Left renal cortex interstitium (tissue), 4 donors: ENCODE data around the gene SLC30A1. TPM values are rescaled to one million over a fixed set of nuclear protein-coding genes. Genes with fewer than 3 reads are reported as not detected.
A peak's percentile ranks its signal among the peaks of the same experiment; 100 is the strongest.
"Not testable (repeated sequence)": the region's sequence is repeated elsewhere in the genome, so short reads cannot be mapped to it uniquely, and the experiment has no call there.

Source experiments
- DNase-seq, 4 donors: peaks; one replicate each; pipeline ENCODE4 v3.0.0-alpha.2; 2013; ENCODE audit warnings: low read depth in 4 of 4, low spot score in 2 of 4, missing footprints in 1 of 4
- polyA plus RNA-seq, 4 donors: library from polyadenylated mRNA; unstranded; fragments of 120-200 nt; gene quantifications; one replicate each; pipeline ENCODE4 v1.2.1, GENCODE V29; 2013; ENCODE audit not compliant: insufficient read length in 4 of 4

The SLC30A1 gene
- polyA plus RNA-seq, 4 donors = 25.2 to 36.9 (median 34.0) TPM

- DNase-seq = no peak
Measured at GRCh38 chr1:211586538-211586937, 7.6 kb upstream of the SLC30A1 start.

DNA sequence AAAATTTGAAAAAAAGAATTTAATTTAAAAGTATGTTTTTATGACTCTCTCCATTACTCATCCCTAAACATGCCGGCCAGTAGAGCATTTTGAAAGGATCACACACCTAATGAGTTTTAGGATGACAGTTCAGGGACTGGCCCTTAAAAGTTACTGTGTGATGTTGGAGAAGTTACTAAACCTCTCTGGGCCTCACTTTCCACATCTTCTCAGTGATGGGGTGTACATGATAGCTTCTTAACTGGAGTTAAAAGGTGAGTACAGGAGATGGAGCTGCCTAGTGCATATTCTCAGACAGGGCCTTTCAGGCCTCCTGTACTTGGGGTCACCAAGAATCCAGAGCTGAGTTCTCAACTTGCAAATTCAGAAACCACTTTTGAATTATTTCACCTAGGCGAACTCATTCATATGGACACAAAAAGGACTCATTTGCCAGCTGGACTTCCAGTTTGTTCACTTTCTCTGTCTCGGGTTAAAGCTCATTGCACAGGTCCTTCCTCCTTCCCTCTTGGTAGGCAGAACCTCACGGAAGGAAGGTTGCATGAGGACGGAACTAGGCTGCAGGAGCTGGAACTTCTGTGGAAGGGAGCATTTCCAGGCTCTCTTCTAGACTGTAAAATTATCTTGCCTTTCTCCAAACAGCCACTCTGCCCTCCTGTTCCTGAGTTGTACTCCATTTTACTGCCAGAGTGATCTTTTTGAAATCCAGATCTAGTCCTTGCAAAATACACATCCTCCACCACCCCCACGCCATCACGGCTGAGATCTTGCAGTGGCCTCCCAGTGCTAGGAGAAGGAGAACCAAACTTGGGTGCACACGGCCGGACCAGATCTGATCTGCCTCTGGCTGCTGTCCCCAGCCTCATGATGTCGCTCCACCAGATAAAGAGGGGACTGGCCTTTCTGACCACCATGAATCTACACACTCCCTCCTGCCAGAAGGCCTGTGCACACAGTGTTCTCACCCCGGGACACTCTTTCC lies 4.3 kb upstream of the SLC30A1 start:
- no peak for DNase-seq

DNA sequence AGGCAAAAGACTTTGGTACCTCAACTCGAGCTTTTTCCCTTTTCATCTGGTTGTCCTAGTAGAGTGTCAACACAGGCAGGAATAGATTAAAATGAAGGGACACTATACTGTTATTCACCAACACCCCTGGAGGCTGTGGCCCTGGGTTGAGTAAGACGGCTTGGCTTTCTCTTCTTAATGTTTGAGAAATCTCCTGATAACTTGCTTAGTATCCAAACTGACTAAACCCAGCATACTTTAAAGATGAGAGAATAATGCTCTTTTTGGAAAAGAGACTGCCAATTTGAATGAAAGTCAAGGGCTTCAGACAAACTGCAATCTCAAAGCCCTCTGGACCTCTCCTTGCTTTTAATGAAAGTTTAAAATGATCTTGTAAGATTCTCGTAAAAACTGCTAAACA lies 2.6 kb upstream of the SLC30A1 start:
- no peak for DNase-seq

DNA sequence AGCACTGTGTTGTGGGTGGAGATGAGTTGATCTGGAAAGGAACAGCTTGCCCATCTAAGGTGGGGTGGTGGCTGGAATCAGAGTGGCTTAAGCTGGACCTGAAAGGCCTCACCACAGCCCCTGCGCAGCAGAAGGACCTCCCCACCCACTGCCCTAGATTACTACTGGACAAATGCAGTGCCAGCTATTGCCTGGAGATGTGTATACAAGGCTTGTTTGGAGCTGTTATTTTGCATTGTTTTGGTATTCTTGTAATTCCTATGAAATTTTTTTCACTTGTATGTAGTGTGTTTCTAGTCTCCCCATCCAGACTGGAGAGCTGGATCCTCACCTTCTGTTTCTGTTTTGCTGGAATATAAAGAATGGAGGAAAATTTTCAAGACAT lies 1.3 kb upstream of the SLC30A1 start:
- DNase-seq = no peak

- DNase-seq = peak in 3 of 4 donors; percentile 29 to 52 (median 45)
Measured at GRCh38 chr1:211579440-211580302, 710 bp upstream of the SLC30A1 start.

DNA sequence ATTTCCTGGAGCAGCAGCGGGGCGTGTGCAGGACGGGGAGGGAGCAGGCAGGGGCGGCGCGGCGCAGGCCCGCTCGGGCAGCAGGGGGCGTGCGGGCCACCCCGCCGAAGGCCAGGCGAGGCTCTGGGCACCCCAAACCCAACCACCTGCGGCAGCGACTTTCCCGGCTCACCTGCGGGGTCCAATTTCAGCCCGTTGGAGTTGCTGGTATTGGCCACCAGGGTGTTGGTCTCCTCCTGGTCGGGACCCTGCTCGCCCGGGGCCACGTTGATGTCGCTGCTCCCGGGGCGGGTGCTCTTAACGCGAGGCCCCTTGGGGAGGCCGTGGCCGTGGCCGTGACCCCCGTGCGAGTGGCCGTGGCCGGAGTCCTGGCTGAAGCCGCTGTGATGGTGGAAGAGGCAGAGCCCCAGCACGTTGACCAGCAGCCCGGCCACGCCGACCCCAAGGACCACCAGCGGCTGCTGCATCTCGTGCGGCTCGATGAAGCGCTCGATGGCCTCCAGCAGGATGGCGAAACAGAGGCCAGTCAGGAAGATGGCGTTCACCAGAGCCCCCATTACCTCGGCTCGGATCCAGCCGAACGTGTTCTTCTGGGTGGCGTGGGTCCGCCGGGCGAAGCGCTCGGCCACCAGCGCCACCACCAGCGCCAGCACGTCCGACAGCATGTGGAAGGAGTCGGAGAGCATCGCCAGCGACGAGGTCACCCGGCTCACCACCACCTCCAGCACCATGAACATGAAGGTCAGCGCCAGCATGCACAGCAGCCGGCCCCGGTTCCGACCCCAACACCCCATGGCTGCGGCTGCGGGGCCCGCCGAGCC lies 932 bp downstream of the SLC30A1 start:
- DNase-seq = peak in 2 of 4 donors; percentile 23 to 40

GRCh38 chr1:211577277-211577818 lies 1.6 kb downstream of the SLC30A1 start:
- peak in 1 of 4 donors; percentile 25 for DNase-seq

GRCh38 chr1:211576717-211577116 lies 2.2 kb downstream of the SLC30A1 start:
- no peak for DNase-seq

DNA sequence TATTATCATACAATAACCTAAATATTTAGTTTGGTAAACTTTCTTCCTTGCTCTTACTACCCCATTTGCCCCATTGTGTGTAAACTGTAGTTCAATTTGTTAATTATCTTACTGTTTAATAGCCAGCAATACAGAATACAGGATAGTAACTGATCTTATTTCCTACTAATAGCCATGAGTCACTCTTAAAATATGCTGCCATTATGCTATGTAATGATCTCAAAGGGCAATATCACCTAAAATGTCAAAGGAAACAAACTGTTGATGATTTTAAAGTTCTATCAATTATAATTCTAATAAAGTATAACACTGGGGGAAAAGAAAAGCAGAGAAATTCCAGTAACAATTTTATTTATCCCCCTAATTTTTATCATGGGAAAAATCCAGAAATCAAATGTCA lies 4.3 kb downstream of the SLC30A1 start:
- no peak for DNase-seq

DNA sequence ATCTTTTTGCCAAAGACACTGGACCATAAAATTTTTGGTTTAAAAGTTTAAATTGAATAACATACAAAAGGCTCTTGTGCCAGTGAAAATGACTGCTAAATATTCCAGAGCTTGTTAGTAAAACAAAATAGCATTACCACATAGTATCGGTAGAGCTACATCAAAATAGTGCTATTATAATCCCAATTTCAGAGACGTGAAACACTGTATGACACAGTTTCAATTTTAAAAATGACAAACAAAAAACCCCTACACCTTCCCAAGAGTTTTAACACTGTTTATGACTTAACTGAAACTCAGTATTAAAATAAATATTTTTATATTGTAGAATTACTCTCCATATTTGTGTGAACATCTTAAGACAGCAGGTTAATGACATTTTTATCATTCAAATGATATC lies 7.0 kb downstream of the SLC30A1 start:
- no peak for DNase-seq

- not testable (repeated sequence) for DNase-seq
Measured at GRCh38 chr1:211570378-211570777, 8.6 kb downstream of the SLC30A1 start.

- DNase-seq = no peak
Measured at GRCh38 chr1:211566431-211567025, 12.4 kb downstream of the SLC30A1 start.

DNA sequence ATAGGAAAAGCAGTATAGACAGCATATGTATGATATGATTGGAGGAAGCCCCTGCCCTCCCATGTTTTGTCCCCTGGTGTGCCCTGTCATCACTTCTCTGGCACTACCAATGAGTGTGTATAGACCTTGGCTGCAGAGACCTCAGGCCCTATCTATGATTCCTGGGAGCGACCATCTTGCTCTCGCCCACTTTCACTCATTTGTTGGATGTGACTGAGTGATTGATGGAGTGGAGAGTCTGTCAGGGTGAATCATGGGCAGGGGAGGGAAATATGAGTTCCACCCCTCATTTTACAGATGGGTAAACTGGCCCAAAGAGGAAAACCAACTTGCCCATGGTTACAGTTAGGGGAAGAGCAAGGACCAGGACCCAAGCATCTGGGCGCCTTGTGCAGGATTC lies 14.9 kb downstream of the SLC30A1 start:
- DNase-seq = no peak

GRCh38 chr1:211559222-211560010 lies 19.5 kb downstream of the SLC30A1 start:
- DNase-seq = no peak

DNA sequence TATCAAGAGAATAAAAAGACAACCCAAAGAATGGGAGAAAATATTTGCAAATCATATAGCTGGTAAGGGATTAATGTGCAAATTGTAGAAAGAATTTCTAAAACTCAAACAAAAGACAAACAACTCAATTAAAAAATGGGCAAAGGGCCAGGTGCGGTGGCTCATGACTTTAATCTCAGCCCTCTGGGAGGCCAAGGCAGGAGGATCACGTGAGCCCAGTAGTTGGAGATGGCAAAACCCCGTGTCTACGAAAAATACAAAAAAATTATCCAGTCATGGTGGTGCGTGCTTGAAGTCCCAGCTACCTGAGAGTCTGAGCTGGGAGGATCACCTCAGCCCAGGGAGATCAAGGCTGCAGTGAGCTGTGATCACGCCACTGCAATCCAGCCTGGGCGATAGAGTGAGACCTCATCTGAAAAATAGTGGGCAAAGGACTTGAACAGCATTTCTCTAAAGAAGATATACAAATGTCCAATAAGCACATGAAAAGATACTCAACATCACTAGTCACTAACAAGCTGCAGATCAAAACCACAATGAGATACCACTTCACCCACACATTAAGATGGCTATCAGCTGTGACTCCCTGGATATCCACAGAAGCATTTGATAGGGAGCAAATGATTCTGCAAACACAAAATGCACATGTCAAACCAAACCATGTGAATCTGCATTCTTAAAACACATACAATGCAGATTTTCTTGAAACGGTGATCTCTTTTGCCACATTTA lies 20.9 kb downstream of the SLC30A1 start:
- no peak for DNase-seq

DNA sequence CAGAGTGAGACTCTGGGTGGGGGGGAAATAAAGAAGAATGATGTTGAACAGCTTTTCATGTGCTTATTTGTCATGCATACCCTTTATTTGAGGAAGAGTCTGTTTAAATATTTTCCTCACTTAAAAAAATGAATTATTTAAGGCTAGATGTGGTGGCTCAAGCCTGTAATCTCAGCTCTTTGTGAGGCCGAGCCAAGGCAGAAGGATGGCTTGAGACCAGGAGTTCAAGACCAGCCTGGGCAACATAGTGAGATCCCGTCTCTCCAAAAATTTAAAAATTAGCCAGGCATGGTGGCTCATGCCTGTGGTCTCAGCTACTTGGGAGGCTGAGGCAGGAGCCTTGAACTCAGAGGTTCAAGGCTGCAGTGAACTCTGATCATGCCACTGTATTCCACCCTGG lies 25.4 kb downstream of the SLC30A1 start:
- no peak for DNase-seq

DNA sequence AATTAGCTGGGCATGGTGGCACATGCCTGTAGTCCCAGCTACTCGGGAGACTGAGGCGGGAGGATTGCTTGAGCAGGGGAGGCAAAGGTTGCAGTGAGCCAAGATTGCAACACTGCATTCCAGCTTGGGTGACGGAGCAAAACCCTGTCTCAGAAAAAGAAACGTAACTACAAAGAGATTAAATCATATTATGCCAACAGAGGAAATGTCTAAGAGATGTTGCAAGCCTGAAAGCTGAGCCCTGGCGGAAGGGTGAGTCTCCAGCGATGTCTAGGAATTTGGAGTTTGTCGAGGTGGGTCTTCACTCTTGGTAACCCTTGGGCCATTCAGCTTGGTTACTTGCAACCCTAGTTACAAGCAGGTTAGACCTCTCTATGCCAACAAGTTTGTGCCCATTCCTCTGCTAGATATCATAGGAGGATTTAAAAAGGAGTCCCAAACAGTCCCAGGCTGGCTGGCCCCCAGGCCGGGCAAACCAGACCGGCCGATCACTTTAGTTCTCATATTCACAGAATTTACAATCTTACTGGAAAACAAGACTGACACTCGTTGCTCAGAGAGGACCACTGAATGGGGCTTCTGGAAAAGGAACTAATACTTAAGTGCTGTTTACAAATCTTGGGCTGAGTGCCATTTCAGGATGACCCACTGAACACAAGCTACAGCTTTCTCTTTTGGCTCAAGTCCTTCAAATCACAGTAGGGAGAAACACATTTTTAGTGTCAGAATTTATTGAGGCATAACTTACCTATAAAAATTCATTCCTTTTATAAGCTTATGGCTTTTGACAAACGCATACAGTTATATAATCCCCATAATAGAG lies 27.1 kb downstream of the SLC30A1 start:
- no peak for DNase-seq
